A549 (cell line): ENCODE data around the gene THAP3. TPM values are rescaled to one million over a fixed set of nuclear protein-coding genes. Genes with fewer than 3 reads are reported as not detected.

Experiments used
- ATAC-seq, 2 experiments: fragments of 200-7000 bp in 1 of 2; fragments of >200 bp in 1 of 2; cut with Nextera tagmentation in 1 of 2; cut with Tn5 transposase in 1 of 2; 3 replicates each; pipeline versions ENCODE4 v1.8.0 to v1.9.1; 2018 to 2020; ENCODE audit warnings: mild to moderate bottlenecking in 1 of 2, moderate library complexity in 1 of 2
- CTCF ChIA-PET: fragments of 300-600 bp; sonication (Branson Sonifier 250); formaldehyde crosslinking; extraction: SDS; loops from one replicate; lab custom pipeline; 2021; ENCODE audit warnings: antibody characterized with exemption, inconsistent platforms; lab: Yijun Ruan, JAX
- POLR2A ChIA-PET: fragments of 350-600 bp; formaldehyde crosslinking; extraction: SDS; loops from one replicate; lab custom pipeline; 2021; ENCODE audit warnings: antibody characterized with exemption, inconsistent platforms; lab: Yijun Ruan, JAX
- DNase-seq, 2 experiments: peaks; one replicate each; pipeline versions ENCODE4 v3.0.0 to v3.0.0-alpha.2; 2011 to 2016; ENCODE audit warnings: low read depth in 1 of 2, low spot score in 1 of 2
- FAIRE-seq: peaks from 2 replicates; lab custom pipeline; 2011; peaks lifted over from hg19 to GRCh38; lab: Jason Lieb, UNC
- H3K27ac ChIP-seq, 2 experiments: fragments of >200 bp; sonication (Bioruptor Twin); formaldehyde crosslinking; 3 replicates each; pipeline ENCODE4 v1.5.1; 2016 to 2017
- H3K4me1 ChIP-seq: fragments of >200 bp; sonication (Bioruptor Twin); formaldehyde crosslinking; 3 replicates; pipeline ENCODE4 v1.6.1; 2016
- H3K4me2 ChIP-seq: fragments of >200 bp; sonication (Bioruptor Twin); formaldehyde crosslinking; 3 replicates; pipeline ENCODE4 v1.6.1; 2016
- H3K4me3 ChIP-seq: fragments of >200 bp; sonication (Bioruptor Twin); formaldehyde crosslinking; 3 replicates; pipeline ENCODE4 v1.5.1; 2016
- H3K9me3 ChIP-seq: fragments of >200 bp; sonication (Bioruptor Twin); formaldehyde crosslinking; 3 replicates; pipeline ENCODE4 v1.6.1; 2016
- CBX8 ChIP-seq: fragments of 200-600 bp; sonication (generic); IDR thresholded peaks from 2 replicates; pipeline ENCODE4 v1.6.1; 2016
- CEBPB ChIP-seq, 2 experiments: fragments of >200 bp in 1 of 2; sonication (Bioruptor Twin) in 1 of 2; formaldehyde crosslinking in 1 of 2; IDR thresholded peaks; 2 replicates each; pipeline ENCODE4 v1.6.1; 2012 to 2016
- CHD2 ChIP-seq: fragments of 150-350 bp; IDR thresholded peaks from 2 replicates; pipeline ENCODE4 v1.6.1; 2014; ENCODE audit warnings: low read length; ENCODE audit not compliant: partially characterized antibody
- E2F6 ChIP-seq: IDR thresholded peaks from 2 replicates; pipeline ENCODE4 v1.6.1; 2012; ENCODE audit warnings: low read depth, borderline replicate concordance
- EHF ChIP-seq: fragments of 250-450 bp; sonication (Bioruptor Pico); IDR thresholded peaks from 2 replicates; pipeline ENCODE4 v1.5.0; 2020; ENCODE audit warnings: mild to moderate bottlenecking
- EP300 ChIP-seq, 2 experiments: fragments of >200 bp; sonication (Bioruptor Twin); formaldehyde crosslinking; IDR thresholded peaks; 2 replicates in 1 of 2; 3 replicates in 1 of 2; pipeline ENCODE4 v1.6.1; 2016 to 2017
- FOXS1 ChIP-seq: fragments of 250-450 bp; sonication (Bioruptor Pico); IDR thresholded peaks from 2 replicates; pipeline ENCODE4 v1.5.0; 2020; ENCODE audit warnings: mild to moderate bottlenecking, moderate library complexity
- GATA3 ChIP-seq: IDR thresholded peaks from 2 replicates; pipeline ENCODE4 v1.6.1; 2012; ENCODE audit warnings: borderline replicate concordance
- HDAC2 ChIP-seq: fragments of 200-600 bp; sonication (generic); IDR thresholded peaks from 2 replicates; pipeline ENCODE4 v1.6.1; 2016
- HEYL ChIP-seq: fragments of 250-450 bp; sonication (Bioruptor Pico); IDR thresholded peaks from 2 replicates; pipeline ENCODE4 v1.8.0; 2021; ENCODE audit warnings: mild to moderate bottlenecking, moderate library complexity
- JUN ChIP-seq, 2 experiments: fragments of >200 bp; sonication (Bioruptor Twin); formaldehyde crosslinking; IDR thresholded peaks; 2 replicates in 1 of 2; 3 replicates in 1 of 2; pipeline ENCODE4 v1.6.1; 2016 to 2017
- MAX ChIP-seq: IDR thresholded peaks from 2 replicates; pipeline ENCODE4 v1.6.1; 2012
- NFE2L2 ChIP-seq: fragments of 150-350 bp; conservative IDR thresholded peaks from 2 replicates; pipeline ENCODE4 v1.6.1; 2014; ENCODE audit warnings: low read length
- NPAS2 ChIP-seq: fragments of 250-450 bp; sonication (Bioruptor Pico); IDR thresholded peaks from 2 replicates; pipeline ENCODE4 v1.8.0; 2022; ENCODE audit warnings: mild to moderate bottlenecking, moderate library complexity, borderline replicate concordance
- PHF8 ChIP-seq: fragments of 200-600 bp; sonication (generic); IDR thresholded peaks from 2 replicates; pipeline ENCODE4 v1.6.1; 2016; ENCODE audit warnings: low read depth, mild to moderate bottlenecking, antibody characterized with exemption, moderate library complexity, borderline replicate concordance
- POLR2A ChIP-seq: IDR thresholded peaks from 2 replicates; pipeline ENCODE4 v1.6.1; 2012; ENCODE audit warnings: mild to moderate bottlenecking, low read length
- POLR2AphosphoS2 ChIP-seq: conservative IDR thresholded peaks from 2 replicates; pipeline ENCODE4 v1.6.1; 2012; ENCODE audit warnings: low read length, improper control_type of control experiment, inconsistent platforms
- SREBF2 ChIP-seq: fragments of 450-650 bp; IDR thresholded peaks from 2 replicates; pipeline ENCODE4 v1.6.1; 2014; ENCODE audit warnings: mild to moderate bottlenecking, moderate library complexity
- TFCP2L1 ChIP-seq: fragments of 250-450 bp; sonication (Bioruptor Pico); IDR thresholded peaks from 2 replicates; pipeline ENCODE4 v1.5.0; 2021; ENCODE audit warnings: mild to moderate bottlenecking
- USF2 ChIP-seq: fragments of 450-650 bp; IDR thresholded peaks from 2 replicates; pipeline ENCODE4 v1.6.1; 2014; ENCODE audit warnings: antibody characterized with exemption
- ZC3H11A ChIP-seq: fragments of 450-650 bp; IDR thresholded peaks from 2 replicates; pipeline ENCODE4 v1.6.1; 2014; ENCODE audit warnings: antibody characterized with exemption, mild to moderate bottlenecking
- ZNF302 ChIP-seq: fragments of 250-450 bp; sonication (Bioruptor Pico); IDR thresholded peaks from 2 replicates; pipeline ENCODE4 v1.9.0; 2021; ENCODE audit warnings: inconsistent platforms, mild to moderate bottlenecking, moderate library complexity
- WGBS: methylation state at CpG from one replicate; pipeline ENCODE4 v1.1.6; 2017; ENCODE audit errors: missing lambda C conversion rate; 5-methylcytosine and 5-hydroxymethylcytosine counted together
- polyA plus RNA-seq, 4 experiments: library from polyadenylated mRNA; depleted of rRNA in 3 of 4; stranded (reverse); fragments of >200 nt; fragmentation: RNase III in 1 of 4; extraction: RNeasy Plus Mini Kit Qiagen cat#74134 plus additional on column Dnase treatment in 1 of 4; gene quantifications; 2 replicates in 3 of 4; 3 replicates in 1 of 4; pipeline ENCODE4 v1.2.3, GENCODE V29; 2011 to 2017

THAP3 gene
- polyA plus RNA-seq, 2 of the 4 experiments (the other 2 are of a cell fraction) = 6.5 to 12.0 TPM

- Histone ChIP-seq H3K27ac (no peak overlapping the region; a peak in 1 of 6 replicates), H3K4me1 (peaks cover 13% of the 10 kb centered on the region; the same call in 2 of the 3 replicates), H3K9me3 (no peaks in the 10 kb centered on the region), H3K4me2 (no peak overlapping the region)
- ATAC-seq (no peak), DNase-seq (no peak), FAIRE-seq (no peak)
- ChIA-PET CTCF (interaction anchor here (1.7 kb wide), 1 partner anchor 9 kb away, joined by 5 read pairs; no protein-coding TSS in a partner anchor), POLR2A (no interaction called here)
- 92% methylated on average over 17 of the region's 19 CpGs for WGBS
- TF ChIP-seq CBX8 (no peak), CEBPB (IDR thresholded peaks at IDR 0.05) (peak in 1 of 2 experiments; percentile 26; a peak in 1 of 4 replicates)
- TF ChIP-seq, all 56 proteins: peak for 1
- no peak overlapping the region for H3K4me3 ChIP-seq
Observed at GRCh38 chr1:6603915-6604558, 20.6 kb upstream of the THAP3 start.

- ChIA-PET CTCF (interaction anchor here (0.8 to 1.9 kb wide), 3 partner anchors 8 to 59 kb away, joined by 3 to 5 read pairs (median 5); partner anchors contain the start of genes NOL9 and THAP3), POLR2A (no interaction called here)
- peak in 1 of 2 experiments; percentile 38 for DNase-seq
Observed at GRCh38 chr1:6612641-6613360, 11.9 kb upstream of the THAP3 start.

GRCh38 chr1:6613361-6614018, 11.2 kb upstream of the THAP3 start, which contains the start of gene PHF13:
Gene PHF13, plus strand, starts transcription at chr1:6613731. Its CDS starts 336 bp downstream, at chr1:6614067.
- ChIA-PET CTCF (interaction anchor here (1.9 kb wide), 1 partner anchor 9 kb away, joined by 5 read pairs; no protein-coding TSS in a partner anchor), POLR2A (interaction anchor here (0.7 kb wide), 1 partner anchor 122 kb away, joined by 3 read pairs; the partner anchor contains the start of gene PLEKHG5)
- H3K4me2 ChIP-seq = peak within 1 kb of the TSS; percentile 94
- FAIRE-seq = no peak
- DNase-seq = peak; percentile 88 to 98
- H3K4me3 ChIP-seq = peak within 1 kb of the TSS; percentile 99
- H3K4me1 ChIP-seq = peaks cover 12% of the 10 kb centered on the region; the same call in 2 of the 3 replicates
- peak within 1 kb of the TSS; percentile 96 to 98 for H3K27ac ChIP-seq
- no peaks in the 10 kb centered on the region for H3K9me3 ChIP-seq
- peak; percentile 90 to 96 for ATAC-seq
- TF ChIP-seq CHD2 = peak; percentile 58
- TF ChIP-seq ZNF302 (CRISPR knock-in tag) = no peak
- no peak for TF ChIP-seq HEYL (CRISPR knock-in tag)
- peak in 1 of 2 experiments; percentile 45; a peak in 1 of 5 replicates for TF ChIP-seq JUN (IDR thresholded peaks at IDR 0.05)
- no peak for TF ChIP-seq CBX8
- TF ChIP-seq PHF8 = no peak
- peak; percentile 29; the same call in 1 of the 2 replicates for TF ChIP-seq MAX
- TF ChIP-seq TFCP2L1 (CRISPR knock-in tag) = no peak
- no peak for TF ChIP-seq NPAS2 (CRISPR knock-in tag)
- 0 out of 2 replicates have a peak, but pooled peaks have one; percentile 10 for TF ChIP-seq POLR2A
- no peak for TF ChIP-seq FOXS1 (CRISPR knock-in tag)
- TF ChIP-seq E2F6 = 0 out of 2 replicates have a peak, but pooled peaks have one; percentile 50
- no CpG with 5 or more reads among the region's 84 CpGs for WGBS

More at GRCh38 chr1:6612641-6613360, 11.9 kb upstream of the THAP3 start:
- FAIRE-seq (no peak), ATAC-seq (peak; percentile 67 to 73)
- no peaks in the 10 kb centered on the region for H3K9me3 ChIP-seq
- H3K27ac ChIP-seq = peak overlapping the region; percentile 96 to 98
- peak overlapping the region; percentile 86 for H3K4me2 ChIP-seq
- whole genome bisulfite sequencing = 4% methylated on average over 24 of the region's 67 CpGs
- H3K4me3 ChIP-seq = peak overlapping the region; percentile 99
- peaks cover 12% of the 10 kb centered on the region; the same call in 2 of the 3 replicates for H3K4me1 ChIP-seq
- TF ChIP-seq EHF (CRISPR knock-in tag) (no peak), USF2 (no peak), HDAC2 (no peak), SREBF2 (no peak), POLR2AphosphoS2 (no peak), EP300 (IDR thresholded peaks at IDR 0.05) (no peak), GATA3 (no peak), NFE2L2 (no peak), CBX8 (no peak), ZC3H11A (no peak)
